K562 (cell line): Measurements from ENCODE around the gene PRKCE. TPM values are rescaled to one million over a fixed set of nuclear protein-coding genes. Genes with fewer than 3 reads are reported as not detected.

ENCODE experiments used
- ATAC-seq: fragments of 200-7000 bp; cut with Tn5 transposase; 3 replicates; pipeline ENCODE4 v1.9.1; 2020; ENCODE audit warnings: moderate library complexity
- BruUV-seq: library from RNA; stranded (reverse); fragments of 400-500 nt; replicated peaks from 2 replicates; lab custom pipeline; 2021; lab: Mats Ljungman, UMichigan
- CTCF ChIA-PET: fragments of 300-600 bp; formaldehyde crosslinking; extraction: SDS; loops from one replicate; lab custom pipeline; 2021; ENCODE audit warnings: low intra/inter-chr PET ratio; lab: Yijun Ruan, JAX
- POLR2A ChIA-PET: fragments of 300-600, 350-650 bp; sonication (Branson Sonifier 250); formaldehyde crosslinking; extraction: SDS; loops from one replicate; lab custom pipeline; 2021; ENCODE audit warnings: antibody characterized with exemption, inconsistent platforms; lab: Yijun Ruan, JAX
- DNase-seq, 4 experiments: peaks; one replicate each; pipeline versions ENCODE4 v3.0.0 to v3.0.0-alpha.2; 2011 to 2018; ENCODE audit warnings: low spot score in 3 of 4, mixed read lengths in 3 of 4; ENCODE audit errors: extremely low read depth in 1 of 4
- FAIRE-seq: peaks from 2 replicates; lab custom pipeline; 2011; peaks lifted over from hg19 to GRCh38; lab: Jason Lieb, UNC
- H2AFZ ChIP-seq: 2 replicates; pipeline ENCODE4 v1.6.0; 2011; ENCODE audit warnings: low read depth, low read length, control low read depth, inconsistent platforms
- H3K27ac ChIP-seq: fragments of 200-600 bp; 3 replicates; pipeline ENCODE4 v1.8.0; 2011; ENCODE audit warnings: low read depth, mild to moderate bottlenecking, control low read depth, inconsistent platforms, low read length, moderate library complexity, mixed read lengths; ENCODE audit errors: extremely low read depth
- H3K27me3 ChIP-seq, 2 experiments: fragments of 300-600 bp in 1 of 2; 2 replicates in 1 of 2; 3 replicates in 1 of 2; pipeline versions ENCODE4 v1.6.0 to v1.8.0; 2011; ENCODE audit warnings: inconsistent platforms in 2 of 2, low read length in 2 of 2, mild to moderate bottlenecking in 1 of 2, mixed read lengths in 1 of 2, moderate library complexity in 1 of 2; ENCODE audit not compliant: control insufficient read depth in 2 of 2, insufficient read depth in 2 of 2
- H3K36me3 ChIP-seq: fragments of 300-600 bp; 3 replicates; pipeline ENCODE4 v1.8.0; 2011; ENCODE audit warnings: mild to moderate bottlenecking, low read length, inconsistent platforms; ENCODE audit not compliant: control insufficient read depth, insufficient read depth
- H3K4me1 ChIP-seq, 2 experiments: fragments of 200-600 bp in 1 of 2; replicated peaks in 1 of 2; 2 replicates in 1 of 2; 3 replicates in 1 of 2; pipeline versions ENCODE4 v1.5.1 to v1.8.0; 2011; ENCODE audit warnings: inconsistent platforms in 2 of 2, low read length in 2 of 2, mild to moderate bottlenecking in 1 of 2, mixed read lengths in 1 of 2, moderate library complexity in 1 of 2; ENCODE audit not compliant: control insufficient read depth in 2 of 2, insufficient read depth in 2 of 2
- H3K4me2 ChIP-seq: 2 replicates; pipeline ENCODE4 v1.6.1; 2011; ENCODE audit warnings: low read length, control low read depth, inconsistent platforms, mixed read lengths; ENCODE audit not compliant: insufficient read depth
- H3K4me3 ChIP-seq: fragments of 200-600 bp; sonication (generic), shearing (Covaris generic); 2 replicates; pipeline ENCODE4 v1.5.1; 2016; ENCODE audit warnings: control low read depth, inconsistent platforms
- H3K79me2 ChIP-seq: fragments of 200-600 bp; 3 replicates; pipeline ENCODE4 v1.8.0; 2011; ENCODE audit warnings: low read length, inconsistent platforms; ENCODE audit not compliant: control insufficient read depth, insufficient read depth
- H3K9ac ChIP-seq, 2 experiments: 2 replicates each; pipeline versions ENCODE4 v1.6.0 to v1.6.1; 2011; ENCODE audit warnings: low read depth in 2 of 2, low read length in 2 of 2, control low read depth in 1 of 2, inconsistent platforms in 1 of 2, mild to moderate bottlenecking in 1 of 2, mixed read lengths in 1 of 2; ENCODE audit not compliant: insufficient read depth in 1 of 2
- H3K9me1 ChIP-seq: one replicate; pipeline ENCODE4 v1.6.0; 2011; ENCODE audit warnings: inconsistent platforms, mild to moderate bottlenecking, low read length, moderate library complexity; ENCODE audit not compliant: control insufficient read depth, insufficient read depth
- H3K9me3 ChIP-seq: replicated peaks from 2 replicates; pipeline ENCODE4 v1.5.1; 2011; ENCODE audit warnings: low read depth, low read length, inconsistent platforms; ENCODE audit not compliant: control insufficient read depth, insufficient read depth
- H4K20me1 ChIP-seq: replicated peaks from 2 replicates; pipeline ENCODE4 v1.6.1; 2011; ENCODE audit warnings: low read length, inconsistent platforms, mixed read lengths; ENCODE audit not compliant: control insufficient read depth, insufficient read depth
- CAMTA2 ChIP-seq: fragments of 250-450 bp; sonication (Bioruptor Pico); conservative IDR thresholded peaks from 2 replicates; pipeline ENCODE4 v1.5.1; 2022
- CBFA2T3 ChIP-seq: fragments of 450-650 bp; IDR thresholded peaks from 2 replicates; pipeline ENCODE4 v1.6.1; 2017
- CHAMP1 ChIP-seq: fragments of 450-650 bp; IDR thresholded peaks from 2 replicates; pipeline ENCODE4 v1.6.1; 2016; ENCODE audit warnings: mild to moderate bottlenecking
- DLX4 ChIP-seq: fragments of 250-450 bp; sonication (Bioruptor Pico); IDR thresholded peaks from 2 replicates; pipeline ENCODE4 v1.6.1; 2021; ENCODE audit warnings: mild to moderate bottlenecking
- GMEB1 ChIP-seq: fragments of 250-450 bp; sonication (Bioruptor Pico); IDR thresholded peaks from 2 replicates; pipeline ENCODE4 v1.4.0; 2020; ENCODE audit warnings: mild to moderate bottlenecking
- HINFP ChIP-seq: fragments of 450-650 bp; conservative IDR thresholded peaks from 2 replicates; pipeline ENCODE4 v1.6.1; 2016; ENCODE audit warnings: missing genetic modification characterization, low read depth, mild to moderate bottlenecking, control low read depth, missing compliant biosample characterization
- HMGN3 ChIP-seq: IDR thresholded peaks from 2 replicates; pipeline ENCODE4 v1.6.1; 2011; ENCODE audit warnings: borderline replicate concordance, low read depth, mild to moderate bottlenecking, mixed read lengths, low read length; ENCODE audit not compliant: insufficient read length; ENCODE audit errors: extremely low read depth
- KAT7 ChIP-seq: sonication (generic); formaldehyde crosslinking; IDR thresholded peaks from 2 replicates; pipeline ENCODE4 v1.8.0; 2022; ENCODE audit warnings: missing genetic modification reagents, mild to moderate bottlenecking, borderline replicate concordance
- PHB2 ChIP-seq: fragments of 450-650 bp; IDR thresholded peaks from 2 replicates; pipeline ENCODE4 v1.6.1; 2017; ENCODE audit warnings: low read depth
- POLR2H ChIP-seq: IDR thresholded peaks from 2 replicates; pipeline ENCODE4 v1.6.1; 2016; ENCODE audit warnings: missing genetic modification characterization, low read depth, mild to moderate bottlenecking, control low read depth, missing compliant biosample characterization, moderate library complexity
- RBM22 ChIP-seq: fragments of 200-400 bp; formaldehyde crosslinking; IDR thresholded peaks from 2 replicates; pipeline ENCODE4 v1.6.1; 2018; ENCODE audit warnings: low read length, low read depth; ENCODE audit not compliant: poor library complexity, severe bottlenecking
- RCOR1 ChIP-seq, 2 experiments: IDR thresholded peaks; 2 replicates each; pipeline ENCODE4 v1.6.1; 2012; ENCODE audit warnings: low read depth in 2 of 2, low read length in 2 of 2, borderline replicate concordance in 1 of 2, improper control_type of control experiment in 1 of 2
- SMAD3 ChIP-seq: fragments of 450-650 bp; formaldehyde crosslinking; conservative IDR thresholded peaks from 2 replicates; pipeline ENCODE4 v1.4.0; 2020; ENCODE audit warnings: mild to moderate bottlenecking
- SMARCC2 ChIP-seq: fragments of 450-650 bp; IDR thresholded peaks from 2 replicates; pipeline ENCODE4 v1.6.1; 2017; ENCODE audit warnings: antibody characterized with exemption, moderate library complexity, mild to moderate bottlenecking, low read depth
- TCF3 ChIP-seq: sonication (generic); formaldehyde crosslinking; IDR thresholded peaks from 2 replicates; pipeline ENCODE4 v1.4.0; 2020; ENCODE audit warnings: mild to moderate bottlenecking, missing genetic modification reagents
- ZNF699 ChIP-seq: fragments of 250-450 bp; sonication (Bioruptor Pico); IDR thresholded peaks from 2 replicates; pipeline ENCODE4 v1.8.0; 2021; ENCODE audit warnings: mild to moderate bottlenecking, moderate library complexity; ENCODE audit not compliant: insufficient replicate concordance
- ZNF76 ChIP-seq: fragments of 250-450 bp; sonication (Bioruptor Pico); IDR thresholded peaks from 2 replicates; pipeline ENCODE4 v1.4.0; 2020; ENCODE audit warnings: mild to moderate bottlenecking, moderate library complexity, borderline replicate concordance
- ZZZ3 ChIP-seq: fragments of 450-650 bp; IDR thresholded peaks from 2 replicates; pipeline ENCODE4 v1.6.1; 2016; ENCODE audit warnings: antibody characterized with exemption, mild to moderate bottlenecking, moderate library complexity
- WGBS: fragments of 100-300 bp; shearing (Covaris generic); methylation state at CpG from one replicate; pipeline ENCODE4 v1.1.6; 2016; ENCODE audit warnings: low coverage, mixed read lengths; ENCODE audit not compliant: insufficient coverage; ENCODE audit errors: missing lambda C conversion rate; 5-methylcytosine and 5-hydroxymethylcytosine counted together
- in situ Hi-C: fragments of 300-500 bp; cut with MboI; formaldehyde crosslinking; loops from 4 replicates; pipeline ENCODE4 v1.15.0; 2018; ENCODE audit warnings: inconsistent platforms, mixed read lengths
- intact Hi-C: fragments of 100-400 bp; cut with micrococcal nuclease; formaldehyde crosslinking; loops from 2 replicates; pipeline ENCODE4 v1.14.2; 2022
- polyA plus RNA-seq, 8 experiments: library from polyadenylated mRNA; depleted of rRNA in 4 of 8; stranded (reverse) in 5 of 8; unstranded in 3 of 8; fragments of >200 nt; fragmentation: Nextera tagmentation in 2 of 8; fragmentation: Illumina TruSeq in 1 of 8; extraction: Ambion mirVana in 2 of 8; extraction: Trizol in 1 of 8; gene quantifications; 2 replicates each; pipeline versions ENCODE4 v1.2.1 to v1.2.3, GENCODE V29; 2011 to 2014; ENCODE audit warnings: inconsistent platforms in 1 of 8, missing spikeins in 1 of 8
- total RNA-seq, 7 experiments: library from RNA; depleted of rRNA in 6 of 7; stranded (reverse); fragments of >200 nt in 6 of 7; fragmentation: Illumina TruSeq in 2 of 7; extraction: Trizol in 2 of 7; gene quantifications; 2 replicates each; pipeline versions ENCODE4 v1.2.1 to v1.2.3, GENCODE V29; 2011 to 2021; ENCODE audit warnings: low replicate concordance in 1 of 7

Gene PRKCE
- total and polyA plus RNA-seq, 9 of the 15 experiments (the other 6 are each of a cell fraction or from before 2014, with no cell fraction given) = 0.06 to 1.0 (median 0.22) TPM; not detected in 1

GRCh38 chr2:45781464-45781811, 130.0 kb downstream of the PRKCE start:
- Histone ChIP-seq H3K4me2 (no peak overlapping the region), H3K4me1 (peaks cover 10 to 12% of the 10 kb centered on the region in 2 experiments), H3K9ac (no peak overlapping the region)
- TF ChIP-seq CHAMP1 (no peak), ZNF699 (CRISPR knock-in tag) (no peak), SMARCC2 (no peak), HINFP (tag) (no peak), RCOR1 (IDR thresholded peaks at IDR 0.05; ENCODE audit: borderline replicate concordance in 1 of 2, low read depth in 2 of 2, low read length in 2 of 2) (no peak), SMAD3 (CRISPR knock-in tag) (no peak), TCF3 (CRISPR knock-in tag) (no peak), HMGN3 (no peak), CBFA2T3 (no peak), POLR2H (tag) (no peak), KAT7 (CRISPR knock-in tag) (no peak), DLX4 (CRISPR knock-in tag) (no peak), PHB2 (no peak), RBM22 (no peak), CAMTA2 (no peak), ZNF76 (no peak), GMEB1 (CRISPR knock-in tag) (no peak), ZZZ3 (no peak)

More at GRCh38 chr2:45781464-45781811, 130.0 kb downstream of the PRKCE start:
- ChIA-PET CTCF (no interaction called here), POLR2A (interaction anchor here (0.6 to 1.3 kb wide), 4 partner anchors 11 to 882 kb away, joined by 3 to 5 read pairs (median 4); no protein-coding TSS in a partner anchor)
- WGBS = 66% methylated on average over 5 of the region's 5 CpGs
- Histone ChIP-seq H3K9me3 (no peaks in the 10 kb centered on the region), H3K27me3 (no peaks in the 10 kb centered on the region; a peak in 1 of 5 replicates), H3K9me1 (no peaks in the 10 kb centered on the region), H4K20me1 (no peaks in the 10 kb centered on the region), H2AFZ (no peak overlapping the region), H3K27ac (no peak overlapping the region), H3K36me3 (no peaks in the 10 kb centered on the region), H3K4me3 (no peak overlapping the region), H3K79me2 (no peaks in the 10 kb centered on the region)
- intact Hi-C loops (no loop called here), in situ Hi-C loops (no loop called here)
- no peak for FAIRE-seq
- DNase-seq = no peak
- BruUV-seq = no TSS peak
- ATAC-seq = no peak
